Uterus (tissue), 4 donors: ENCODE results near the gene FARS2. TPM values are rescaled to one million over a fixed set of nuclear protein-coding genes. Genes with fewer than 3 reads are reported as not detected.
"Not testable (repeated sequence)": the region's sequence is repeated elsewhere in the genome, so short reads cannot be mapped to it uniquely, and the experiment has no call there.

ENCODE experiments used
- DNase-seq, 2 donors: peaks; one replicate each; pipeline ENCODE4 v3.0.0-alpha.2; 2019 to 2020
- H3K27ac ChIP-seq, 2 donors: fragments of 200-600 bp; sonication (generic); 1 replicate in 1 of 2; 2 replicates in 1 of 2; pipeline ENCODE4 v1.5.1; 2016 to 2018
- H3K27me3 ChIP-seq, 2 donors: fragments of 200-600 bp; sonication (generic); one replicate each; pipeline ENCODE4 v1.5.1; 2018 to 2019; ENCODE audit warnings: control low read depth in 1 of 2
- H3K36me3 ChIP-seq, 2 donors: fragments of 200-600 bp; sonication (generic); one replicate each; pipeline ENCODE4 v1.5.1; 2019; ENCODE audit warnings: control low read depth in 1 of 2
- H3K4me1 ChIP-seq, 2 donors: fragments of 200-600 bp; sonication (generic); one replicate each; pipeline ENCODE4 v1.5.1; 2018 to 2019; ENCODE audit warnings: control low read depth in 1 of 2
- H3K4me3 ChIP-seq, 2 donors: fragments of 200-600 bp; sonication (generic); 1 replicate in 1 of 2; 2 replicates in 1 of 2; pipeline ENCODE4 v1.5.1; 2018 to 2019; ENCODE audit warnings: mild to moderate bottlenecking in 1 of 2
- H3K9me3 ChIP-seq, 2 donors: fragments of 200-600 bp; sonication (generic); one replicate each; pipeline ENCODE4 v1.5.1; 2019; ENCODE audit warnings: control low read depth in 1 of 2
- CTCF ChIP-seq, 4 experiments: fragments of 200-600 bp in 2 of 4; fragments of 450-650 bp in 2 of 4; sonication (generic) in 2 of 4; IDR thresholded peaks; one replicate each; pipeline ENCODE4 v1.5.1; 2016 to 2019; ENCODE audit warnings: antibody characterized with exemption in 4 of 4, mild to moderate bottlenecking in 2 of 4, moderate library complexity in 1 of 4
- POLR2A ChIP-seq, 2 donors: fragments of 450-650 bp; IDR thresholded peaks; one replicate each; pipeline ENCODE4 v1.6.1; 2016; ENCODE audit warnings: antibody characterized with exemption in 2 of 2, mild to moderate bottlenecking in 1 of 2, moderate library complexity in 1 of 2
- intact Hi-C: fragments of 100-400 bp; cut with DNase I; formaldehyde crosslinking; loops from one replicate; pipeline ENCODE4 v1.15.1; 2023; ENCODE audit warnings: low total_unique reads
- total RNA-seq, 4 donors: library from RNA; depleted of rRNA in 3 of 4; stranded (reverse); fragments of >200 nt in 3 of 4; gene quantifications; one replicate each; pipeline versions ENCODE4 v1.1.0 to v1.2.4, GENCODE V29; 2014 to 2023
- donor health status: DM: yes; HTN: yes; CAD: no.

The FARS2 gene
- total RNA-seq, 4 donors from 2014 or later = 14.4 to 32.5 (median 25.6) TPM

DNA sequence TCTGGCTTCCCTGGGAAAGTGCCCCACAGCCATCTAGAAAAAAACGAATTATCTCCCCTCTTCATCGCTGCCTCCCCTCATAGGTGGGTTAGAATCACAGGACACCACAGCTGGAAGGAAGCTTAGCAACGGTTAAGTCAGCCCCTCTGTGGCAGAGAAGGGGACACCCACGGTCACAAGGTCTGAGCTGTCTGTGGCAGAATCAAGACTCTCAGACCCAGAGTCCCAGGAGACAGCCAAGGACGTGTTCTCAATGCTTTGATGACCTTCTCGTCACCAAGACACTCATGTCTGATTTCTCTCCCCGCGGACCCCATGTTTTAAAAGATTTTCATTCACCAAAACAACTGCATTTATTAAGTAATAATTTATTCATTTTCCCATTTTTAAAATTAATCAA lies 523.9 kb downstream of the FARS2 start:
- H3K36me3 ChIP-seq = no peaks in the 10 kb centered on the region
- no peak overlapping the region for H3K27ac ChIP-seq
- H3K27me3 ChIP-seq = no peaks in the 10 kb centered on the region
- no peaks in the 10 kb centered on the region for H3K9me3 ChIP-seq
- intact Hi-C loops = no loop called here
- H3K4me3 ChIP-seq = no peak overlapping the region
- TF ChIP-seq CTCF (IDR thresholded peaks at IDR 0.05) = no peak
- TF ChIP-seq POLR2A (IDR thresholded peaks at IDR 0.05) = no peak
- H3K4me1 ChIP-seq = no peaks in the 10 kb centered on the region
- no peak for DNase-seq

DNA sequence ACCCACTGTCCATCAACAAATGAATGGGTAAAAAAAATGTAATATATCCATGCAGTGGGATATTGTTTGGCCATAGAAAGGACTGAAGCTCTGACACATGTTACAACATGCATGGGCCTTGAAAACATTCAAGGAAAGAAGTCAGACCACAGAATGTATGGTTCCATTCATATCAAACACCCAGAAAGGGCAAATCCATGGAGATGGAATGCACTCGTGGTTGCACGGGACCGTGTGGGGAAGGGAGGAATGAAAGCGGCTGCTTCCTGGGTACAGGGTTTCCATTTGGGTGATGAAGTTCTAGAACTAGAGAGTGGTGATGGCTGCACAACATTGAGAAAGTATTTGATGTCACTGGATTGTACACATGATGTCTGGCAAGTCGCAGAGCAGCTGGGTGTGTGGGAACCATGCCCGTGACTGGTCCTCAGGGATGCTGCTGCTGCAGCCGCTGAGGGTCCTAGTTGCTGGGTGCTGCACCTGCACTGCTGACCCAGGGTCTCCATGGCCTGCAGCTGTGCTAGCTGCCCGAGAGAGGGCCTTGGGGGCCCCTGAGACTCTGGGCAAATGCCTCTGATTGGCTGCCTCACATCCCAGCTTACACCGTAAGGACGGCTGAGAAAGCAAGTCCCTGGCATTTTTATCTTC lies 525.1 kb downstream of the FARS2 start:
- H3K9me3 ChIP-seq = no peaks in the 10 kb centered on the region
- TF ChIP-seq CTCF (IDR thresholded peaks at IDR 0.05) (no peak), POLR2A (IDR thresholded peaks at IDR 0.05) (no peak)
- intact Hi-C loops = no loop called here

GRCh38 chr6:5786969-5787720 lies 525.8 kb downstream of the FARS2 start:
- no peak for DNase-seq
- intact Hi-C loops = no loop called here

More for the DNA sequence above, 525.1 kb downstream of the FARS2 start:
- no peaks in the 10 kb centered on the region for H3K36me3 ChIP-seq
- H3K27ac ChIP-seq = no peak overlapping the region
- no peak for DNase-seq
- H3K4me1 ChIP-seq = no peaks in the 10 kb centered on the region
- no peaks in the 10 kb centered on the region for H3K27me3 ChIP-seq
- no peak overlapping the region for H3K4me3 ChIP-seq

GRCh38 chr6:5789426-5789825 lies 528.1 kb downstream of the FARS2 start:
- H3K27me3 ChIP-seq, H3K4me1 ChIP-seq, DNase-seq, H3K27ac ChIP-seq, intact Hi-C loops, H3K36me3 ChIP-seq, H3K4me3 ChIP-seq, H3K9me3 ChIP-seq: not testable (repeated sequence)

More at GRCh38 chr6:5786969-5787720, 525.8 kb downstream of the FARS2 start:
- no peaks in the 10 kb centered on the region for H3K4me1 ChIP-seq
- H3K27me3 ChIP-seq = no peaks in the 10 kb centered on the region
- no peaks in the 10 kb centered on the region for H3K36me3 ChIP-seq
- H3K9me3 ChIP-seq = no peaks in the 10 kb centered on the region
- TF ChIP-seq CTCF (IDR thresholded peaks at IDR 0.05) (no peak), POLR2A (IDR thresholded peaks at IDR 0.05) (no peak)
- no peak overlapping the region for H3K27ac ChIP-seq
- no peak overlapping the region for H3K4me3 ChIP-seq

DNA sequence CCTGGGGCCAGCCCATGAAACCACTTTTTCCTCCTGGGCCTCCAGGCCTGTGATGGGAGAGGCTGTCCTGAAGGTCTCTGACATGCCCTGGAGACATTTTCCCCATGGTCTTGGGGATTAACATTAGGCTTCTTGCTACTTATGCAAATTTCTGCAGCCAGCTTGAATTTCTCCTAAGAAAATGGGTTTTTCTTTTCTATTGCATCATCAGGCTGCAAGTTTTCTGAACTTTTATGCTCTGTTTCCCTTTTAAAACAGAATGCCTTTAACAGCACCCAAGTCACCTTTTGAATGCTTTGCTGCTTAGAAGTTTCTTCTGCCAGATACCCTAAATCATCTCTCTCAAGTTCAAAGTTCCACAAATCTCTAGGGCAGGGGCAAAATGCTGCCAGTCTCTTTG lies 535.2 kb downstream of the FARS2 start:
- H3K27me3 ChIP-seq, H3K9me3 ChIP-seq, H3K4me3 ChIP-seq, H3K4me1 ChIP-seq, H3K27ac ChIP-seq, DNase-seq, H3K36me3 ChIP-seq: not testable (repeated sequence)
- intact Hi-C loops = loop anchor here (5.0 kb wide), 1 partner anchor 1406 kb away; no protein-coding TSS in a partner anchor

DNA sequence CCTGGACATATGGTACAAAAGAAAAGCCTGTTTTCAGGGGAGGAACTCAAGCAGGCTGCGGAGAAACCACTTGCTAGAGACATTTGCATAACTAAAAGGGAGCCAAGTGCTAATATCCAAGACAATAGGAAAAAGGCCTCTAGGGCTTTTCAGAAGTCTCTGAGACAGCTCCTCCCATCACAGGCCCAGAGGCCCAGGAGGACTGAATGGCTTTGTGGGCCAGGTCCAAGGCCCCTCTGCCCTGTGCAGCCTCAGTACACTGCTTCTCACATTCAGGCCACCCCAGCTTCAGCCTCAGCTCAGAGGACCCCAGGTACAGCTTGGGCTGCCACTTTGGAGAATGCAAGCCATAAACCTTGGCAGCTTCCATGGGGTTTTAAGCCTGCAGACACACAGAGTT lies 545.1 kb downstream of the FARS2 start:
- intact Hi-C loops, H3K36me3 ChIP-seq, DNase-seq, H3K9me3 ChIP-seq, H3K27me3 ChIP-seq, H3K4me3 ChIP-seq, H3K4me1 ChIP-seq, H3K27ac ChIP-seq: not testable (repeated sequence)
